Superior temporal gyrus (tissue), 1 donor: ENCODE results near the gene B3GAT1.
"Not testable (repeated sequence)": the region's sequence is repeated elsewhere in the genome, so short reads cannot be mapped to it uniquely, and the experiment has no call there.

Source experiments
- DNase-seq: peaks from one replicate; pipeline ENCODE4 v3.0.0-alpha.2; 2016; ENCODE audit errors: extremely low spot score

Gene B3GAT1

GRCh38 chr11:134356656-134357544, 55.1 kb downstream of the B3GAT1 start:
- DNase-seq = no peak

- no peak for DNase-seq
Measured at GRCh38 chr11:134355656-134356055, 56.4 kb downstream of the B3GAT1 start.

GRCh38 chr11:134355136-134355535, 56.9 kb downstream of the B3GAT1 start:
- DNase-seq = no peak

GRCh38 chr11:134352111-134352510, 59.9 kb downstream of the B3GAT1 start:
- DNase-seq = no peak

GRCh38 chr11:134350381-134350780, 61.7 kb downstream of the B3GAT1 start:
- no peak for DNase-seq

- no peak for DNase-seq
Measured at GRCh38 chr11:134349802-134350355, 62.2 kb downstream of the B3GAT1 start.

GRCh38 chr11:134349109-134349801, 62.8 kb downstream of the B3GAT1 start:
- DNase-seq = no peak

- no peak for DNase-seq
Measured at GRCh38 chr11:134347441-134347840, 64.6 kb downstream of the B3GAT1 start.

GRCh38 chr11:134346976-134347350, 65.1 kb downstream of the B3GAT1 start:
- DNase-seq = no peak

GRCh38 chr11:134346101-134346975, 65.7 kb downstream of the B3GAT1 start:
- no peak for DNase-seq

GRCh38 chr11:134345237-134345550, 66.8 kb downstream of the B3GAT1 start:
- DNase-seq = no peak

- not testable (repeated sequence) for DNase-seq
Measured at GRCh38 chr11:134344497-134345236, 67.4 kb downstream of the B3GAT1 start.

GRCh38 chr11:134343646-134344045, 68.4 kb downstream of the B3GAT1 start:
- DNase-seq = no peak

- no peak for DNase-seq
Measured at GRCh38 chr11:134342572-134343340, 69.3 kb downstream of the B3GAT1 start.

- DNase-seq = no peak
Measured at GRCh38 chr11:134341805-134342571, 70.1 kb downstream of the B3GAT1 start.

- no peak for DNase-seq
Measured at GRCh38 chr11:134340354-134340964, 71.6 kb downstream of the B3GAT1 start.

GRCh38 chr11:134339756-134340155, 72.3 kb downstream of the B3GAT1 start:
- DNase-seq = no peak

GRCh38 chr11:134338654-134339053, 73.4 kb downstream of the B3GAT1 start:
- no peak for DNase-seq

GRCh38 chr11:134338068-134338467, 74.0 kb downstream of the B3GAT1 start:
- DNase-seq = no peak
